Measurements from ENCODE around the gene ABCG4. TPM values are rescaled to one million over a fixed set of nuclear protein-coding genes. Genes with fewer than 3 reads are reported as not detected.

Gene ABCG4
- total and polyA plus RNA-seq, 9 of the 15 experiments (the other 6 are each of a cell fraction or from before 2014, with no cell fraction given), result 0.03 to 0.11 (median 0.07) TPM; not detected in 4

- CTCF ChIA-PET (ENCODE audit: low intra/inter-chr PET ratio), result no interaction called here
- in situ Hi-C loops (cut with MboI), result no loop called here
- no peak overlapping the region for H3K27ac ChIP-seq (ENCODE audit: extremely low read depth, low read depth, low read length)
- TF ChIP-seq ZNF124 (CRISPR knock-in tag; IDR thresholded peaks at IDR 0.05), result no peak
- TF ChIP-seq, protein P1, sequence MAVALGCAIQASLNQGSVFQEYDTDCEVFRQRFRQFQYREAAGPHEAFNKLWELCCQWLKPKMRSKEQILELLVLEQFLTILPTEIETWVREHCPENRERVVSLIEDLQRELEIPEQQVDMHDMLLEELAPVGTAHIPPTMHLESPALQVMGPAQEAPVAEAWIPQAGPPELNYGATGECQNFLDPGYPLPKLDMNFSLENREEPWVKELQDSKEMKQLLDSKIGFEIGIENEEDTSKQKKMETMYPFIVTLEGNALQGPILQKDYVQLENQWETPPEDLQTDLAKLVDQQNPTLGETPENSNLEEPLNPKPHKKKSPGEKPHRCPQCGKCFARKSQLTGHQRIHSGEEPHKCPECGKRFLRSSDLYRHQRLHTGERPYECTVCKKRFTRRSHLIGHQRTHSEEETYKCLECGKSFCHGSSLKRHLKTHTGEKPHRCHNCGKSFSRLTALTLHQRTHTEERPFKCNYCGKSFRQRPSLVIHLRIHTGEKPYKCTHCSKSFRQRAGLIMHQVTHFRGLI (CRISPR knock-in tag; IDR thresholded peaks at IDR 0.05), result no peak
- no peak for TF ChIP-seq TCF3 (CRISPR knock-in tag; IDR thresholded peaks at IDR 0.05)
- no peak for TF ChIP-seq RREB1 (CRISPR knock-in tag; IDR thresholded peaks at IDR 0.05)
- TF ChIP-seq ZNF280B (CRISPR knock-in tag; IDR thresholded peaks at IDR 0.05), result no peak
- TF ChIP-seq, protein P2, sequence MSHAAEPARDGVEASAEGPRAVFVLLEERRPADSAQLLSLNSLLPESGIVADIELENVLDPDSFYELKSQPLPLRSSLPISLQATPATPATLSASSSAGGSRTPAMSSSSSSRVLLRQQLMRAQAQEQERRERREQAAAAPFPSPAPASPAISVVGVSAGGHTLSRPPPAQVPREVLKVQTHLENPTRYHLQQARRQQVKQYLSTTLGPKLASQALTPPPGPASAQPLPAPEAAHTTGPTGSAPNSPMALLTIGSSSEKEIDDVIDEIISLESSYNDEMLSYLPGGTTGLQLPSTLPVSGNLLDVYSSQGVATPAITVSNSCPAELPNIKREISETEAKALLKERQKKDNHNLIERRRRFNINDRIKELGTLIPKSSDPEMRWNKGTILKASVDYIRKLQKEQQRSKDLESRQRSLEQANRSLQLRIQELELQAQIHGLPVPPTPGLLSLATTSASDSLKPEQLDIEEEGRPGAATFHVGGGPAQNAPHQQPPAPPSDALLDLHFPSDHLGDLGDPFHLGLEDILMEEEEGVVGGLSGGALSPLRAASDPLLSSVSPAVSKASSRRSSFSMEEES (CRISPR knock-in tag; IDR thresholded peaks at IDR 0.05), result no peak
- no peak for TF ChIP-seq TSC22D4 (tag; IDR thresholded peaks at IDR 0.05)
- no peak for TF ChIP-seq CEBPG (CRISPR knock-in tag; IDR thresholded peaks at IDR 0.05)
- no peak for TF ChIP-seq CEBPG (tag; conservative IDR thresholded peaks at IDR 0.05 in 1 of 2, IDR thresholded peaks at IDR 0.05 in 1 of 2)
- no peak for TF ChIP-seq SNAPC5 (CRISPR knock-in tag; IDR thresholded peaks at IDR 0.05)
Measured at GRCh38 chr11:119188067-119188466, 39.2 kb downstream of the ABCG4 start.

More at GRCh38 chr11:119188067-119188466, 39.2 kb downstream of the ABCG4 start:
- 27% methylated on average over 5 of the region's 11 CpGs for WGBS (ENCODE audit: insufficient coverage, low coverage, missing lambda C conversion rate)
- ATAC-seq (no peak), DNase-seq (ENCODE audit: extremely low read depth in 1 of 4, low spot score in 3 of 4) (no peak), FAIRE-seq (no peak)
- intact Hi-C loops (cut with micrococcal nuclease), result no loop called here
- Histone ChIP-seq H3K9me1 (ENCODE audit: control insufficient read depth, insufficient read depth, low read length) (no peaks in the 10 kb centered on the region), H2AFZ (ENCODE audit: low read depth, low read length) (no peak overlapping the region), H3K4me3 (no peak overlapping the region), H3K36me3 (ENCODE audit: control insufficient read depth, insufficient read depth, low read length) (no peaks in the 10 kb centered on the region), H3K79me2 (ENCODE audit: control insufficient read depth, insufficient read depth, low read length) (no peaks in the 10 kb centered on the region), H4K20me1 (replicated peaks; ENCODE audit: control insufficient read depth, insufficient read depth, low read length) (no peaks in the 10 kb centered on the region), H3K9me3 (replicated peaks; ENCODE audit: control insufficient read depth, insufficient read depth, low read depth, low read length) (no peaks in the 10 kb centered on the region), H3K4me1 (replicated peaks in 1 of 2; ENCODE audit: control insufficient read depth in 2 of 2, insufficient read depth in 2 of 2, low read length in 2 of 2) (peaks cover 7 to 32% of the 10 kb centered on the region in 2 experiments; a peak in 4 of 5 replicates), H3K9ac (ENCODE audit: insufficient read depth in 1 of 2, low read depth in 2 of 2, low read length in 2 of 2) (peak overlapping the region in 1 of 2 experiments; percentile 68; a peak in 1 of 4 replicates), H3K27me3 (ENCODE audit: control insufficient read depth in 2 of 2, insufficient read depth in 2 of 2, low read length in 2 of 2) (peaks cover 0 to 5% of the 10 kb centered on the region in 2 experiments; a peak in 2 of 5 replicates), H3K4me2 (ENCODE audit: insufficient read depth, low read length) (no peak overlapping the region)
- BruUV-seq (replicated peaks), result no TSS peak
- POLR2A ChIA-PET, result interaction anchor here (0.5 kb wide), 1 partner anchor 130 kb away, joined by 4 read pairs; no protein-coding TSS in a partner anchor
